Endothelial cell of umbilical vein (primary cell): Measurements from ENCODE around the gene CTSK. TPM values are rescaled to one million over a fixed set of nuclear protein-coding genes. Genes with fewer than 3 reads are reported as not detected.

ENCODE experiments used
- BruUV-seq: library from RNA; stranded (reverse); fragments of 400-500 nt; replicated peaks from 2 replicates; lab custom pipeline; 2021; lab: Mats Ljungman, UMichigan
- CTCF ChIA-PET: fragments of 300-600, 350-600 bp; sonication (Branson Sonifier 250); formaldehyde crosslinking; loops from one replicate; lab custom pipeline; 2021; ENCODE audit warnings: antibody characterized with exemption, inconsistent platforms; lab: Charles Lee
- POLR2A ChIA-PET: fragments of 300-600, 350-600 bp; sonication (Branson Sonifier 250); formaldehyde crosslinking; loops from one replicate; lab custom pipeline; 2021; ENCODE audit warnings: antibody characterized with exemption, inconsistent platforms; lab: Charles Lee
- DNase-seq: peaks from one replicate; pipeline ENCODE4 v3.0.0-alpha.2; 2011; ENCODE audit warnings: low read depth, low spot score
- FAIRE-seq: peaks from 2 replicates; lab custom pipeline; 2011; peaks lifted over from hg19 to GRCh38; lab: Jason Lieb, UNC
- H2AFZ ChIP-seq: 2 replicates; pipeline ENCODE4 v1.6.0; 2012; ENCODE audit warnings: low read depth, low read length, control low read depth, inconsistent platforms
- H3K27ac ChIP-seq: 2 replicates; pipeline ENCODE4 v1.5.1; 2011; ENCODE audit warnings: low read depth, mild to moderate bottlenecking, control low read depth, low read length, moderate library complexity; ENCODE audit not compliant: insufficient read depth
- H3K27me3 ChIP-seq, 2 experiments: 2 replicates each; pipeline versions ENCODE4 v1.6.0 to v1.6.1; 2011; ENCODE audit warnings: low read length in 2 of 2, mixed read lengths in 1 of 2; ENCODE audit not compliant: control insufficient read depth in 2 of 2, insufficient read depth in 2 of 2
- H3K36me3 ChIP-seq, 2 experiments: 2 replicates in 1 of 2; 3 replicates in 1 of 2; pipeline ENCODE4 v1.5.1; 2011; ENCODE audit warnings: low read length in 2 of 2, mild to moderate bottlenecking in 1 of 2, moderate library complexity in 1 of 2; ENCODE audit not compliant: control insufficient read depth in 2 of 2, insufficient read depth in 2 of 2; ENCODE audit errors: extremely low read depth in 1 of 2
- H3K4me1 ChIP-seq: 3 replicates; pipeline ENCODE4 v1.5.1; 2011; ENCODE audit warnings: mild to moderate bottlenecking, low read length; ENCODE audit not compliant: control insufficient read depth, insufficient read depth; ENCODE audit errors: extremely low read depth
- H3K4me2 ChIP-seq: 2 replicates; pipeline ENCODE4 v1.6.1; 2011; ENCODE audit warnings: low read length, control low read depth, mixed read lengths; ENCODE audit not compliant: insufficient read depth
- H3K4me3 ChIP-seq, 3 experiments: fragments of 200-600 bp in 1 of 3; sonication (generic), shearing (Covaris generic) in 1 of 3; replicated peaks in 1 of 3; 2 replicates each; pipeline ENCODE4 v1.5.1; 2011 to 2016; ENCODE audit warnings: control low read depth in 3 of 3, low read length in 3 of 3, mild to moderate bottlenecking in 2 of 3, inconsistent platforms in 1 of 3, low read depth in 1 of 3, moderate library complexity in 1 of 3; ENCODE audit not compliant: insufficient read depth in 1 of 3
- H3K79me2 ChIP-seq: 2 replicates; pipeline ENCODE4 v1.6.0; 2012; ENCODE audit warnings: low read length, inconsistent platforms; ENCODE audit not compliant: control insufficient read depth, insufficient read depth
- H3K9ac ChIP-seq: replicated peaks from 2 replicates; pipeline ENCODE3; 2011; ENCODE audit warnings: low read length, control low read depth; ENCODE audit not compliant: insufficient read depth; ENCODE audit errors: extremely low read depth
- H3K9me1 ChIP-seq: replicated peaks from 3 replicates; pipeline ENCODE4 v1.6.0; 2011; ENCODE audit warnings: mild to moderate bottlenecking, low read length; ENCODE audit not compliant: control insufficient read depth, insufficient read depth; ENCODE audit errors: extremely low read depth
- H3K9me3 ChIP-seq: replicated peaks from 2 replicates; pipeline ENCODE4 v1.5.1; 2012; ENCODE audit warnings: low read length, inconsistent platforms; ENCODE audit not compliant: control insufficient read depth, insufficient read depth
- H4K20me1 ChIP-seq: replicated peaks from 2 replicates; pipeline ENCODE3; 2011; ENCODE audit warnings: mild to moderate bottlenecking, low read length; ENCODE audit not compliant: control insufficient read depth, insufficient read depth; ENCODE audit errors: extremely low read depth
- CTCF ChIP-seq, 2 donors: IDR thresholded peaks; 1 replicate in 1 of 2; 2 replicates in 1 of 2; pipeline ENCODE4 v1.5.1; 2011; ENCODE audit warnings: low read length in 2 of 2, mild to moderate bottlenecking in 2 of 2, moderate library complexity in 2 of 2, control low read depth in 1 of 2, inconsistent platforms in 1 of 2, low read depth in 1 of 2; ENCODE audit not compliant: insufficient read depth in 1 of 2; ENCODE audit errors: extremely low read depth in 1 of 2
- EZH2 ChIP-seq: IDR thresholded peaks from 2 replicates; pipeline ENCODE4 v1.6.1; 2012; ENCODE audit warnings: borderline replicate concordance, low read depth, mild to moderate bottlenecking, moderate library complexity, low read length, inconsistent platforms; ENCODE audit not compliant: severe bottlenecking
- FOS ChIP-seq: IDR thresholded peaks from 2 replicates; pipeline ENCODE4 v1.6.1; 2011; ENCODE audit warnings: mild to moderate bottlenecking, low read length, moderate library complexity, borderline replicate concordance; ENCODE audit not compliant: insufficient read depth
- GATA2 ChIP-seq: IDR thresholded peaks from 2 replicates; pipeline ENCODE4 v1.7.0; 2011; ENCODE audit warnings: low read depth, mild to moderate bottlenecking, moderate library complexity, mixed read lengths, low read length; ENCODE audit not compliant: insufficient read length, insufficient read depth
- JUN ChIP-seq: IDR thresholded peaks from 2 replicates; pipeline ENCODE4 v1.6.1; 2011; ENCODE audit warnings: borderline replicate concordance, low read depth; ENCODE audit not compliant: insufficient read length, insufficient read depth
- MAX ChIP-seq: IDR thresholded peaks from 2 replicates; pipeline ENCODE4 v1.6.1; 2011; ENCODE audit not compliant: insufficient read depth, insufficient read length
- MYC ChIP-seq: IDR thresholded peaks from one replicate; pipeline ENCODE4 v1.6.1; 2011; ENCODE audit warnings: mild to moderate bottlenecking, low read depth, low read length
- POLR2A ChIP-seq: IDR thresholded peaks from 2 replicates; pipeline ENCODE4 v1.6.1; 2012; ENCODE audit warnings: low read depth, mild to moderate bottlenecking, control low read depth, low read length
- POLR2AphosphoS5 ChIP-seq: IDR thresholded peaks from 2 replicates; pipeline ENCODE4 v1.6.1; 2012; ENCODE audit warnings: low read depth, mild to moderate bottlenecking, control low read depth, low read length, moderate library complexity; ENCODE audit not compliant: insufficient read depth
- dilution Hi-C: fragments of 300-500 bp; cut with MboI; formaldehyde crosslinking; loops from one replicate; pipeline ENCODE4 v1.15.0; 2019; ENCODE audit warnings: low sequenced_read_pairs; ENCODE audit not compliant: extremely low pct_ligation_motif_present
- intact Hi-C: fragments of 100-400 bp; cut with micrococcal nuclease; formaldehyde crosslinking; loops from one replicate; pipeline ENCODE4 v1.10.0; 2022
- polyA plus RNA-seq, 4 experiments: library from polyadenylated mRNA; depleted of rRNA in 3 of 4; stranded (reverse) in 3 of 4; unstranded in 1 of 4; fragments of >200 nt; gene quantifications; 2 replicates each; pipeline versions ENCODE4 v1.2.1 to v1.2.3, GENCODE V29; 2011 to 2012; ENCODE audit warnings: missing spikeins in 1 of 4
- total RNA-seq: library from RNA; stranded (reverse); gene quantifications from 2 replicates; pipeline ENCODE4 v1.2.3, GENCODE V29; 2021

CTSK gene
- total and polyA plus RNA-seq, 2 donors (not counting 3 experiments of a cell fraction or from before 2014, with no cell fraction given), result 18.5 to 45.6 TPM

- BruUV-seq, result no TSS peak
- Histone ChIP-seq H3K9ac (no peak overlapping the region), H3K27me3 (no peaks in the 10 kb centered on the region), H3K36me3 (peaks cover 0 to 2% of the 10 kb centered on the region in 2 experiments), H3K9me1 (no peaks in the 10 kb centered on the region), H3K27ac (no peak overlapping the region), H4K20me1 (no peaks in the 10 kb centered on the region), H3K4me2 (no peak overlapping the region), H3K4me3 (no peak overlapping the region), H3K4me1 (peaks cover 3% of the 10 kb centered on the region), H3K79me2 (no peaks in the 10 kb centered on the region), H3K9me3 (no peaks in the 10 kb centered on the region), H2AFZ (no peak overlapping the region)
- dilution Hi-C loops (no loop called here), intact Hi-C loops (no loop called here)
- CTCF ChIA-PET, result interaction anchor here (0.6 kb wide), 1 partner anchor 10 kb away, joined by 3 read pairs; the partner anchor contains the start of gene CTSK
- FAIRE-seq (no peak), DNase-seq (no peak)
- POLR2A ChIA-PET, result no interaction called here
- TF ChIP-seq EZH2 (no peak), POLR2AphosphoS5 (no peak), POLR2A (no peak), MAX (no peak), CTCF (IDR thresholded peaks at IDR 0.05; ENCODE audit: extremely low read depth in 1 of 2, insufficient read depth in 1 of 2, low read depth in 1 of 2, low read length in 2 of 2) (no peak), JUN (no peak), MYC (no peak), FOS (no peak), GATA2 (no peak)
These were observed 9.5 kb downstream of the CTSK start for GRCh38 chr1:150798525-150798924.
